HG03066 (cell line): ENCODE data around the gene PPP1R3D.
"Not testable (repeated sequence)": the region's sequence is repeated elsewhere in the genome, so short reads cannot be mapped to it uniquely, and the experiment has no call there.

Source experiments
- ATAC-seq: cut with Tn5 transposase; IDR thresholded peaks from one replicate; pipeline ENCODE4 v1.9.1; 2021; ENCODE audit warnings: low read depth; ENCODE audit not compliant: unreplicated experiment

PPP1R3D gene

GRCh38 chr20:59925899-59926298, 14.2 kb downstream of the PPP1R3D start:
- ATAC-seq = no peak

GRCh38 chr20:59925359-59925758, 14.7 kb downstream of the PPP1R3D start:
- ATAC-seq = no peak

GRCh38 chr20:59923514-59923913, 16.6 kb downstream of the PPP1R3D start:
- ATAC-seq = no peak

- no peak for ATAC-seq
These were observed 19.2 kb downstream of the PPP1R3D start for GRCh38 chr20:59920944-59921343.

GRCh38 chr20:59912609-59913008, 27.5 kb downstream of the PPP1R3D start:
- ATAC-seq = no peak

- no peak for ATAC-seq
These were observed 29.1 kb downstream of the PPP1R3D start for GRCh38 chr20:59911041-59911440.

- no peak for ATAC-seq
These were observed 31.2 kb downstream of the PPP1R3D start for GRCh38 chr20:59908855-59909254.

- ATAC-seq = no peak
These were observed 36.5 kb downstream of the PPP1R3D start for GRCh38 chr20:59903621-59904020.

GRCh38 chr20:59902470-59902869, 37.6 kb downstream of the PPP1R3D start:
- ATAC-seq = no peak

- no peak for ATAC-seq
These were observed 44.2 kb downstream of the PPP1R3D start for GRCh38 chr20:59895908-59896307.

- no peak for ATAC-seq
These were observed 48.5 kb downstream of the PPP1R3D start for GRCh38 chr20:59891581-59891980.

GRCh38 chr20:59890035-59890434, 50.1 kb downstream of the PPP1R3D start:
- ATAC-seq = not testable (repeated sequence)

- no peak for ATAC-seq
These were observed 52.1 kb downstream of the PPP1R3D start for GRCh38 chr20:59888050-59888449.
